ENCODE measurements around the gene TRMT5. TPM values are rescaled to one million over a fixed set of nuclear protein-coding genes. Genes with fewer than 3 reads are reported as not detected.

Gene TRMT5
- total and polyA plus RNA-seq, 10 of the 15 experiments (the other 5 are each of a cell fraction or from before 2014, with no cell fraction given): 6.6 to 13.1 (median 9.4) TPM

- no peak overlapping the region for H3K27ac ChIP-seq (ENCODE audit: control insufficient read depth, insufficient read depth)
- H3K4me3 ChIP-seq: no peak overlapping the region
- ChIA-PET RAD21 (ENCODE audit: unreplicated experiment) (no interaction called here), POLR2A (no interaction called here), SMC1A (ENCODE audit: uncharacterized antibody, unreplicated experiment) (no interaction called here), CTCF (no interaction called here)
- intact Hi-C loops (cut with micrococcal nuclease; ENCODE audit: unreplicated experiment): no loop called here
- no peaks in the 10 kb centered on the region for H3K79me2 ChIP-seq (ENCODE audit: control insufficient read depth, insufficient read depth, low read length)
- in situ Hi-C loops (cut with MboI): no loop called here
- H3K9ac ChIP-seq (ENCODE audit: control insufficient read depth, insufficient read depth, low read length): no peak overlapping the region
- no TSS peak for BruUV-seq (replicated peaks)
- no peak overlapping the region for H3K4me2 ChIP-seq (ENCODE audit: control insufficient read depth, insufficient read depth)
- H4K20me1 ChIP-seq (ENCODE audit: control insufficient read depth, insufficient read depth): no peaks in the 10 kb centered on the region
- no peak for ATAC-seq
- 97% methylated on average over 1 of the region's 1 CpG for WGBS (ENCODE audit: insufficient coverage, insufficient replicate concordance, low lambda C conversion rate, missing lambda C conversion rate)
- H3K9me3 ChIP-seq (replicated peaks; ENCODE audit: control insufficient read depth, insufficient read depth, low read length): peaks cover 6% of the 10 kb centered on the region
- H3K27me3 ChIP-seq (replicated peaks in 1 of 2; ENCODE audit: control insufficient read depth in 2 of 2, insufficient read depth in 2 of 2, low read length in 1 of 2): no peaks in the 10 kb centered on the region
- no peaks in the 10 kb centered on the region for H3K36me3 ChIP-seq (ENCODE audit: control insufficient read depth in 2 of 2, insufficient read depth in 2 of 2, low read length in 1 of 2)
- H3K4me1 ChIP-seq (ENCODE audit: control insufficient read depth, insufficient read depth, low read length): no peaks in the 10 kb centered on the region
- no peak for DNase-seq (ENCODE audit: low read depth, low spot score)
- no peak for FAIRE-seq
- no peak overlapping the region for H2AFZ ChIP-seq (ENCODE audit: control insufficient read depth, low read depth, low read length)
- TF ChIP-seq HCFC1 (IDR thresholded peaks at IDR 0.05; ENCODE audit: low read length) (no peak), HDAC6 (IDR thresholded peaks at IDR 0.05; ENCODE audit: unreplicated experiment) (no peak), CEBPB (IDR thresholded peaks at IDR 0.05; ENCODE audit: borderline replicate concordance in 1 of 2, low read depth in 2 of 2, low read length in 2 of 2) (no peak), BCL11A (IDR thresholded peaks at IDR 0.05; ENCODE audit: low read depth, low read length) (no peak), NR2F1 (conservative IDR thresholded peaks at IDR 0.05) (no peak), MLLT1 (IDR thresholded peaks at IDR 0.05) (no peak)
These were observed 24.2 kb downstream of the TRMT5 start for GRCh38 chr14:60956632-60957031.

- Histone ChIP-seq H4K20me1 (ENCODE audit: control insufficient read depth, insufficient read depth) (no peaks in the 10 kb centered on the region), H3K4me1 (ENCODE audit: control insufficient read depth, insufficient read depth, low read length) (no peaks in the 10 kb centered on the region), H3K27me3 (replicated peaks in 1 of 2; ENCODE audit: control insufficient read depth in 2 of 2, insufficient read depth in 2 of 2, low read length in 1 of 2) (no peaks in the 10 kb centered on the region), H3K4me2 (ENCODE audit: control insufficient read depth, insufficient read depth) (no peak overlapping the region), H2AFZ (ENCODE audit: control insufficient read depth, low read depth, low read length) (no peak overlapping the region), H3K79me2 (ENCODE audit: control insufficient read depth, insufficient read depth, low read length) (no peaks in the 10 kb centered on the region), H3K4me3 (no peak overlapping the region), H3K9me3 (replicated peaks; ENCODE audit: control insufficient read depth, insufficient read depth, low read length) (peaks cover 6% of the 10 kb centered on the region), H3K36me3 (ENCODE audit: control insufficient read depth in 2 of 2, insufficient read depth in 2 of 2, low read length in 1 of 2) (no peaks in the 10 kb centered on the region), H3K27ac (ENCODE audit: control insufficient read depth, insufficient read depth) (no peak overlapping the region), H3K9ac (ENCODE audit: control insufficient read depth, insufficient read depth, low read length) (no peak overlapping the region)
- TF ChIP-seq JUNB (IDR thresholded peaks at IDR 0.05) (peak; percentile 60), CBX3 (IDR thresholded peaks at IDR 0.05; ENCODE audit: borderline replicate concordance, low read depth) (no peak)
- WGBS (ENCODE audit: insufficient coverage, insufficient replicate concordance, low lambda C conversion rate, missing lambda C conversion rate): 43% methylated on average over 4 of the region's 4 CpGs
- POLR2A ChIA-PET: no interaction called here
- CTCF ChIA-PET: no interaction called here
- BruUV-seq (replicated peaks): no TSS peak
- no peak for FAIRE-seq
- 0 out of 3 replicates have a peak, but pooled peaks have one; percentile 23 for ATAC-seq
- SMC1A ChIA-PET (ENCODE audit: uncharacterized antibody, unreplicated experiment): no interaction called here
- no peak for DNase-seq (ENCODE audit: low read depth, low spot score)
- intact Hi-C loops (cut with micrococcal nuclease; ENCODE audit: unreplicated experiment) (no loop called here), in situ Hi-C loops (cut with MboI) (no loop called here)
- RAD21 ChIA-PET (ENCODE audit: unreplicated experiment): no interaction called here
These were observed 24.7 kb downstream of the TRMT5 start for GRCh38 chr14:60956202-60956601.

Data from GM12878 (cell line).